GM12878 (cell line): ENCODE measurements around the gene S100A14.

Experiments used
- BACH1 ChIP-seq: fragments of 450-650 bp; IDR thresholded peaks from 2 replicates; pipeline ENCODE4 v1.6.1; 2017; ENCODE audit warnings: mild to moderate bottlenecking, borderline replicate concordance
- GABPA ChIP-seq: IDR thresholded peaks from 2 replicates; pipeline ENCODE4 v1.6.1; 2014; ENCODE audit warnings: antibody characterized with exemption, low read depth, mild to moderate bottlenecking, inconsistent platforms
- NRF1 ChIP-seq: conservative IDR thresholded peaks from 2 replicates; pipeline ENCODE4 v1.6.1; 2011; ENCODE audit warnings: mild to moderate bottlenecking, low read depth, low read length, improper control_type of control experiment
- POLR2A ChIP-seq: IDR thresholded peaks from 2 replicates; pipeline ENCODE4 v1.6.1; 2011; ENCODE audit warnings: low read depth, mild to moderate bottlenecking, low read length
- TF ChIP-seq, protein P1 (sequence below), 3 experiments: IDR thresholded peaks in 2 of 3; conservative IDR thresholded peaks in 1 of 3; 2 replicates each; pipeline ENCODE4 v1.5.1; 2011; ENCODE audit warnings: low read depth in 3 of 3, low read length in 3 of 3, mild to moderate bottlenecking in 3 of 3, control low read depth in 2 of 3, moderate library complexity in 2 of 3, inconsistent platforms in 1 of 3, mixed read lengths in 1 of 3; ENCODE audit not compliant: control insufficient read depth in 2 of 3, insufficient read depth in 1 of 3; ENCODE audit errors: extremely low read depth in 1 of 3
- TF ChIP-seq, protein P2 (sequence below): IDR thresholded peaks from 2 replicates; pipeline ENCODE4 v1.6.1; 2012; ENCODE audit warnings: low read length, inconsistent platforms

- no peak for TF ChIP-seq BACH1
- no peak for TF ChIP-seq POLR2A
- TF ChIP-seq, protein P1, sequence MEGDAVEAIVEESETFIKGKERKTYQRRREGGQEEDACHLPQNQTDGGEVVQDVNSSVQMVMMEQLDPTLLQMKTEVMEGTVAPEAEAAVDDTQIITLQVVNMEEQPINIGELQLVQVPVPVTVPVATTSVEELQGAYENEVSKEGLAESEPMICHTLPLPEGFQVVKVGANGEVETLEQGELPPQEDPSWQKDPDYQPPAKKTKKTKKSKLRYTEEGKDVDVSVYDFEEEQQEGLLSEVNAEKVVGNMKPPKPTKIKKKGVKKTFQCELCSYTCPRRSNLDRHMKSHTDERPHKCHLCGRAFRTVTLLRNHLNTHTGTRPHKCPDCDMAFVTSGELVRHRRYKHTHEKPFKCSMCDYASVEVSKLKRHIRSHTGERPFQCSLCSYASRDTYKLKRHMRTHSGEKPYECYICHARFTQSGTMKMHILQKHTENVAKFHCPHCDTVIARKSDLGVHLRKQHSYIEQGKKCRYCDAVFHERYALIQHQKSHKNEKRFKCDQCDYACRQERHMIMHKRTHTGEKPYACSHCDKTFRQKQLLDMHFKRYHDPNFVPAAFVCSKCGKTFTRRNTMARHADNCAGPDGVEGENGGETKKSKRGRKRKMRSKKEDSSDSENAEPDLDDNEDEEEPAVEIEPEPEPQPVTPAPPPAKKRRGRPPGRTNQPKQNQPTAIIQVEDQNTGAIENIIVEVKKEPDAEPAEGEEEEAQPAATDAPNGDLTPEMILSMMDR (IDR thresholded peaks at IDR 0.05 in 2 of 3, conservative IDR thresholded peaks at IDR 0.05 in 1 of 3; ENCODE audit: control insufficient read depth in 2 of 3, extremely low read depth in 1 of 3, insufficient read depth in 1 of 3, low read depth in 3 of 3, low read length in 3 of 3), result no peak
- TF ChIP-seq GABPA, result no peak
- no peak for TF ChIP-seq NRF1
- TF ChIP-seq, protein P2, sequence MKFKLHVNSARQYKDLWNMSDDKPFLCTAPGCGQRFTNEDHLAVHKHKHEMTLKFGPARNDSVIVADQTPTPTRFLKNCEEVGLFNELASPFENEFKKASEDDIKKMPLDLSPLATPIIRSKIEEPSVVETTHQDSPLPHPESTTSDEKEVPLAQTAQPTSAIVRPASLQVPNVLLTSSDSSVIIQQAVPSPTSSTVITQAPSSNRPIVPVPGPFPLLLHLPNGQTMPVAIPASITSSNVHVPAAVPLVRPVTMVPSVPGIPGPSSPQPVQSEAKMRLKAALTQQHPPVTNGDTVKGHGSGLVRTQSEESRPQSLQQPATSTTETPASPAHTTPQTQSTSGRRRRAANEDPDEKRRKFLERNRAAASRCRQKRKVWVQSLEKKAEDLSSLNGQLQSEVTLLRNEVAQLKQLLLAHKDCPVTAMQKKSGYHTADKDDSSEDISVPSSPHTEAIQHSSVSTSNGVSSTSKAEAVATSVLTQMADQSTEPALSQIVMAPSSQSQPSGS, result no peak
These were observed 43.5 kb upstream of the S100A14 start for GRCh38 chr1:153659656-153660055.
